Stimulated activated CD8-positive, alpha-beta memory T cell treated with anti-CD3 and anti-CD28 coated beads, Interleukin-7, amount 100 ng/mL, for 24 hours (primary cell): Measurements from ENCODE around the gene KBTBD12.
"Not testable (repeated sequence)": the region's sequence is repeated elsewhere in the genome, so short reads cannot be mapped to it uniquely, and the experiment has no call there.

ENCODE experiments used
- DNase-seq: peaks from one replicate; pipeline ENCODE4 v3.0.0-alpha.2; 2020; ENCODE audit warnings: low read depth

The KBTBD12 gene, protein sequence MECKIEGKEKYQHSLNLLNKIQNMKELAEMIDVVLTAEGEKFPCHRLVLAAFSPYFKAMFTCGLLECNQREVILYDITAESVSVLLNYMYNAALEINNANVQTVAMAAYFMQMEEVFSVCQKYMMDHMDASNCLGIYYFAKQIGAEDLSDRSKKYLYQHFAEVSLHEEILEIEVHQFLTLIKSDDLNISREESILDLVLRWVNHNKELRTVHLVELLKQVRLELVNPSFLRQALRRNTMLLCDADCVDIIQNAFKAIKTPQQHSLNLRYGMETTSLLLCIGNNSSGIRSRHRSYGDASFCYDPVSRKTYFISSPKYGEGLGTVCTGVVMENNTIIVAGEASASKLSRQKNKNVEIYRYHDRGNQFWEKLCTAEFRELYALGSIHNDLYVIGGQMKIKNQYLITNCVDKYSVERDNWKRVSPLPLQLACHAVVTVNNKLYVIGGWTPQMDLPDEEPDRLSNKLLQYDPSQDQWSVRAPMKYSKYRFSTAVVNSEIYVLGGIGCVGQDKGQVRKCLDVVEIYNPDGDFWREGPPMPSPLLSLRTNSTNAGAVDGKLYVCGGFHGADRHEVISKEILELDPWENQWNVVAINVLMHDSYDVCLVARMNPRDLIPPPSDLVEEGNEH

GRCh38 chr3:127915115-127915936, at the start of gene KBTBD12:
KBTBD12 (plus strand) TSS chr3:127915232; CDS start chr3:127923062, 7,830 bp downstream.
- DNase-seq = no peak

GRCh38 chr3:127865941-127866340, 49.1 kb upstream of the KBTBD12 start:
- no peak for DNase-seq

DNA sequence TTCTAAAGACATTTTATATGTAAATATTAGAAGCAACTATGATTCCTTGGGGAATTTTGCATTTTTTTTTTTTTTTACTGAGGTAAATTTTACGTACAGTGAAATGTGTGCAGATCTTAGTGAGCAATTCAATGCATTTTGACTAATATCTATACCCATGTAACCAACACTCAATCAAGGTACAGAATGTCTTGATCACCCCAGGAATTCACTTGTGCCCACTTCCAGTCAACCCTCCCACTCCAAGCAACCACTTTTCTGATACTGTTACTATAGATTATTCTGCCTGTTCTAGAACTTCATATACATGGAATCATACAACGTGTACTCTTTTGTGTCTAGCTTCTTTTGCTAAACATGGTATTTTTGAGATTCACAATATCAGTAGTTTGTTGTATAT, 47.6 kb upstream of the KBTBD12 start:
- no peak for DNase-seq

GRCh38 chr3:127867986-127868385, 47.0 kb upstream of the KBTBD12 start:
- DNase-seq = no peak

- DNase-seq = no peak
These were observed 44.9 kb upstream of the KBTBD12 start for GRCh38 chr3:127870156-127870555.

GRCh38 chr3:127874097-127874496, 40.9 kb upstream of the KBTBD12 start:
- DNase-seq = not testable (repeated sequence)

DNA sequence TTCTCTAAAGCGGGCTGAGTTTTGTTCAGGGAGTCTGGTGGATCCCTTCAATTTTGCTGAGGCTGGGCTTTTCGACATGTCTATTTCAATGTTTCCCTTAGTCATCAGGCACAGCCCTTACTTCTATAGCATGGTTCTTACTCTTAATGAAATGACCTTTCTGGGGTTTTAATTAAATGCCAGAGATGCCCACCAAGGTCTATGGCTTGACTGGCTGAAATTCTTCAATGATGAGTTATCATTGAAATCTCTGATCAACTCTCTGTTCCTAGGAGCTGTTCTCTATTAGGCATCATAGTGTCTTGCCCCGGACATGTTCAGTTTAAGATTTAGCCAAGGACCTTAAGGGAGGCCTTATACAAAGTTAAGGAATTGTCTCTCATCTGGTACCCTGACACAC, 33.4 kb upstream of the KBTBD12 start:
- DNase-seq = no peak

DNA sequence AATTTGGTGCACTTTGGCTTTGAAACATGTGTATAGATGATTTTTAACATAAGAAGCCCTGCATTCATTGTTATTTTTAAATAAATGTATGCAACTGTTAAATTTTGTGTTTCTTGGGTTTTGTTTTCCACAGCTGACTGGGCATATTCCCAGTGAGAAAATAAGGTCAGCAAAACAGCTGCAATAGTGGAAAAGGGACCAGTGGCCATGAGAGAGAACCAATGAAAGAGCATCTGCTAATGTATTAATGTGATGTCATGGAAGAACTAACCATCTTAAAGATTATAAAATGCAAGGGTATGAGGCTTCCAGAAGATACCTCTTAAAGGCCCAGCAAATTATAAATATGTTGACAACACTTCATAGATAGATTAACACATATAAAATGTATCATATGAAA, 31.0 kb upstream of the KBTBD12 start:
- no peak for DNase-seq

DNA sequence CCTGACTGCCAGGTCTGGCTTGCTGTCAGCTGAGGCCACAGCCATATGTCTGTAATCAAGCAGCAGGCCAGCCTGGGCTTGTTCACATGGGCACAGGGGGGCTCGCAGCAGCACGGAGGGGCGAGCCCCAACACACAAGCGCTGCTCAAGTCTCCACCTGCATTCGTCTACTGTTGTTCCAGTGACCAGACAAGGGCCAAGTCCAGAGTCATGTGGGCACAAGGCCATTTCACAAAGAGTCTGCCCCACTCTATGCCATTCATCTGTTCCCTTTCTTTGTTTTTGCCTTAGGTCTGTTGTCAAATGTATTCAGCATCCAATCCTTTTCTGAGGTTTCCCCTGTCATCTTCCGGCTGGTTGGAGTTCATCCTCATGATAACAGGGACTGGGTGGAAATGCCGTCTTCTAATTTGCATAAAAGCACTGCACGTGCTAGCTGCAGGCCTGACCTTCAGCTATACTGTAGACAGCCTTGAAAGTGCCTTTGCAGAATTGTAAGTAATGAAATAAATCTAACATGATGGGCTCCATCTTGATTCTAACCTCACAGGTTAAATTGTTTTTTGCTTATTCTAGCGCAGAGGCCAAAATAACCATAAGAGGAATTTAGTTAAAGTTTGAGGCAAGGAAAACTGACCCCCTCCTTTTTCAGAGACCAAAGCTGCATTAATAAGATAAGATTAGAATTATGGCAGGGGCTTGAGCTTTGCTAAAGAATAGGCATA, 28.6 kb upstream of the KBTBD12 start:
- no peak for DNase-seq

DNA sequence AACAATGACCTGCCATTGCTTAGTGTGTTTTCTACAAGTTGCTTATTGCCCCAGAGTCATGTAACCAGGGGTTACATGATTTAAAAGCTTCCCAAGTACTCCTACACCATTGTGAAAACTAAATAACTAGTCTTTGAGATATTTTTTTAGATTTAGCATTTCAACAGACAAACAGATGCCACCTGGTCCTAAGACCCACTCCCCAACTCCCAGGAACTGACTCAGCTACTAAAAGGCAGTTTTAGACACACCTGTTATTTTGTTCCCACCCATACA, 28.1 kb upstream of the KBTBD12 start:
- no peak for DNase-seq

- DNase-seq = no peak
These were observed 27.7 kb upstream of the KBTBD12 start for GRCh38 chr3:127887321-127887720.

GRCh38 chr3:127888156-127888555, 26.9 kb upstream of the KBTBD12 start:
- no peak for DNase-seq

- no peak for DNase-seq
These were observed 26.4 kb upstream of the KBTBD12 start for GRCh38 chr3:127888564-127889107.

- DNase-seq = no peak
These were observed 25.6 kb upstream of the KBTBD12 start for GRCh38 chr3:127889461-127889863.

- DNase-seq = no peak
These were observed 24.9 kb upstream of the KBTBD12 start for GRCh38 chr3:127889976-127890650.

DNA sequence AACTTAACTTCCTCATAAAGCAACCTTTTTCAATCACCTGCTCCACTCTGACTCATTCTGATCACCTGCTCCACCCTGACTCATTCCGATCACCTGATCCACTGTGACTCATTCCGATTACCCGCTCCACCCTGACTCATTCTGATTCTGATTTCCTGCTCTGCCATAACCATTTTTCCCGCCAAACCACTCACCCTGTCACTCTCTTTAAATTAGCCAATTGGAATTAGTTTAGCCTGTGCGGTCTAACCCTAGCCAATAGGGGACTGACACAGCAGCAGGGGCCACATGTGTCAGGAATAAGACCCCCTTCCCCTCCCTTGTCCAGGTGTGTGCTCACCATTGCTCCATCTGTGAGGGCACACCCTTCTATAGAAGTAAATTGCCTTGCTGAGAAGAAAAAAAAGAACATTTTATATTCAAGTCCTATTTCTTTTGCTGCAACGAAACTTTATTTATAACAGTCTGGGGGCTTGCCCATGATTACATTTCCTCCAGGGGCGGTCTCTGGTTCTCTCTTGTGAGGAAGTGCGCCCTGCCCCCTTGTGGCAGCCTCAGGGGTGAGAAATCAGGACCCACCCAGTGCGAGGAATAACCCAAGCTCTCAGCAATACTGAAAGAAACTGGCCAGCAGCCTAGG, 24.3 kb upstream of the KBTBD12 start:
- DNase-seq = not testable (repeated sequence)

DNA sequence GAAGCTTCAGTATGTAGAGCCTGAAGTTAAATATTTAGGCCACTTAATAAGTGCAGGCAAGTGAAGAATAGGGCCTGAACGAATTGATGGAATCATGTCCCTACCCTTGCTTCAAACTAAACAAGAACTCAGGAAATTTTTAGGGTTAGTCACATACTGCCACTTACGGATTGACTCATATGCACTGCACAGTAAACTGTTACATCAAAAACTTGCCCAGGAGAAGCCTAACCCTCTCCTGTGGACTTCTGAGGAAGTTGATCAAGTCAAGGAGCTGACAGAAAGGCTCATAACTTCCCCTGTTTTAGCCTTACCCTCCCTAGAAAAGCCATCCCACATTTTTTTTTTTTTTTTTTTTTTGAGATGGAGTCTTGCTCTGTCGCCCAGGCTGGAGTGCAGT, 20.6 kb upstream of the KBTBD12 start:
- no peak for DNase-seq

DNA sequence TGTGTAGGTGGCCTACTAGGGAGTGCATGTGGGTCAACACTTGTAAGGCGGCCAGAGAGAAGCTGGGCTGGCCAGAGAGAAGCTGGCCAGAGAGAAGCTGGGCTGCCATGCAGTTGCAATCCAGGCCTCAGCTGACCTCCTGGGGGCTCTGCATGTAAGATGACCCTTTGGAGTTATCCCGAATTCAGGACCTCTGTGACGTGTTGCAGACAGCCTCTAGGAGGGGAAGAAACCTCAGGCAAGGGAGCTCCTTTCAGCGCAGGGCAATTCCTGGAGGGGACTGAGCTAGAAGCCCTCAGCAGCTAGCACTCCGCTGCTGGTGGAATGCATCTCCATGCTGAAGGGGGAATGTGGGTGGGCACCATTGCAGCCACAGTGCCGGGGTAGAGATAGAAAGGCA, 15.8 kb upstream of the KBTBD12 start:
- DNase-seq = no peak

GRCh38 chr3:127899766-127900165, 15.3 kb upstream of the KBTBD12 start:
- DNase-seq = no peak

GRCh38 chr3:127900536-127900935, 14.5 kb upstream of the KBTBD12 start:
- DNase-seq = no peak

DNA sequence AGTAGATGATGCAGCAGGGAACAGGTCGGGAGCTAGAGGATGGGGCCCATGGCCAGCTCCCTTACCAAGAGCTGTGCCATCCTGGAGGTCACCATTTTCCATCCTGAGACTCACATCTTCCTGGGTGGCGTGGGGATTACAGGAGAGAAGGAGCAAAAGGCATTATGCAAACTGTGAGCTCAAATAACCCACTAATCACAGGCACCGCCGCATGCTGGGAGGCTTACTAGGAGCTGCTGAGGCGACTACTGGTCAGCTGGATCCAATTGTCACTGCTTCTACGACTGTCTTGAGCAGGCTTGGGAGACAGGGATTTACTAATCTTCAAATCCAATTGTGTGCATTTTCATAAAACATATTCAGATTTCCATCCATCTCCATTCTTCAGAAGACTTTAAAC, 12.5 kb upstream of the KBTBD12 start:
- no peak for DNase-seq
